ENCODE measurements around the gene STEAP2.
"Not testable (repeated sequence)": the region's sequence is repeated elsewhere in the genome, so short reads cannot be mapped to it uniquely, and the experiment has no call there.

Gene STEAP2

DNA sequence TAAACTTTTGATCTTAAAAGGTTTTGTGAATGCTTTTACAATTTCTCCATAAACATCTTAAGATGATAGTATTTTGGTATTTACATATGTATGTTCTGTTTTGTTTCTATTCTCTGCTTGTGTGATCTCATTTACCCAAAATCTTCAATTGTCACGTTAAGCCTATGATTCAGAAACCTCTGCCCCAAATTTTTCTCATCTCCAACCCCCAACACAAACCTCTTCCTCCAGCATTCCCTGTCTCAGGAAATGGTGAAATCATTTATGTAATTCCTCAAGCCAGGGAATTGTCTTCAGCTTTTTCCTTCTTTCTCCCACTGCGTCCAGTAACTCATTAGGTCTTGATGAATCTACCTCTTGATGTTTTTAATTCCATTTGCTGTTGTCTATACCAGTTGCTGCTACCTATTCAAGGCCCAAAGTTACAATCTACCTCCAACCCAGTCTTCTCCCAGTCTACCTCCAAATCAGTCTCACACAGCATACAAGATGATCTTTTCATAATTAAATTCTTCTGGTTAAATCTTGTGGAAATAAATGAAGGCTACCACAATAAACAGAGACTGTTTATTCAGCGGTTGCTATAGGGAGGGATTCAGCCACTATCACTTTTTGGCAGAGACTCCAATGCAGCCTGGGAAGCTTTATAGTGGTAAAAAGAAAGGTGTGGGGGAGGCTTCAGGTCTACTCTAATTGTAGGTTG is 39.2 kb downstream of the STEAP2 start:
- Histone ChIP-seq H3K9ac (ENCODE audit: low read length) (no peak overlapping the region), H3K36me3 (ENCODE audit: control insufficient read depth, insufficient read depth, low read length) (no peaks in the 10 kb centered on the region), H3K4me3 (ENCODE audit: low read depth, low read length) (no peak overlapping the region), H3K4me1 (ENCODE audit: control insufficient read depth, insufficient read depth, low read length) (peaks cover 10% of the 10 kb centered on the region; the same call in 1 of the 2 replicates), H3K27me3 (ENCODE audit: control insufficient read depth, insufficient read depth, low read length) (peaks cover 15% of the 10 kb centered on the region; the same call in 1 of the 2 replicates), H3K9me3 (ENCODE audit: control insufficient read depth, insufficient read depth, low read depth, low read length) (no peaks in the 10 kb centered on the region), H3K27ac (ENCODE audit: low read depth, low read length) (no peak overlapping the region)

- H3K4me1 ChIP-seq (ENCODE audit: control insufficient read depth, insufficient read depth, low read length), result peaks cover 6% of the 10 kb centered on the region; the same call in 1 of the 2 replicates
- no peaks in the 10 kb centered on the region for H3K36me3 ChIP-seq (ENCODE audit: control insufficient read depth, insufficient read depth, low read length)
- no peak overlapping the region for H3K9ac ChIP-seq (ENCODE audit: low read length)
- H3K27me3 ChIP-seq (ENCODE audit: control insufficient read depth, insufficient read depth, low read length), result peaks cover 10% of the 10 kb centered on the region; the same call in 1 of the 2 replicates
- H3K9me3 ChIP-seq (ENCODE audit: control insufficient read depth, insufficient read depth, low read depth, low read length), result no peaks in the 10 kb centered on the region
- no peak overlapping the region for H3K4me3 ChIP-seq (ENCODE audit: low read depth, low read length)
- H3K27ac ChIP-seq (ENCODE audit: low read depth, low read length), result no peak overlapping the region
Observed at GRCh38 chr7:90251304-90251635, 39.7 kb downstream of the STEAP2 start.

DNA sequence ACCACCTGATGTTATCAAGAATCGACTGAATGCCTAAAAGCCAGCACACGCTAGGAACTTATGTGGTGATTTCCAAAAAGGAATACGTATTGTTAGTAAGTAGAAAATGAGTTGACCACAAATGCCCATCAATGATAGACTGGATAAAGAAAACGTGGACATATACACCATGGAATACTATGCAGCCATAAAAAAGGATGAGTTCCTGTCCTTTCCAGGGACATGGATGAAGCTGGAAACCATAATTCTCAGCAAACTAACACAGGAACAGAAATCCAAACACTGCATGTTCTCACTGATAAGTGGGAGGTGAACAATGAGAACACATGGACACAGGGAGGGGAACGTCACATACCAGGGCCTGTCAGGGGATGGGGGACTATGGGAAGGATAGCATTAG is 44.5 kb downstream of the STEAP2 start:
- H3K9ac ChIP-seq (ENCODE audit: low read length); H3K27ac ChIP-seq (ENCODE audit: low read depth, low read length); H3K4me3 ChIP-seq (ENCODE audit: low read depth, low read length); H3K36me3 ChIP-seq (ENCODE audit: control insufficient read depth, insufficient read depth, low read length); H3K4me1 ChIP-seq (ENCODE audit: control insufficient read depth, insufficient read depth, low read length); H3K9me3 ChIP-seq (ENCODE audit: control insufficient read depth, insufficient read depth, low read depth, low read length); H3K27me3 ChIP-seq (ENCODE audit: control insufficient read depth, insufficient read depth, low read length): not testable (repeated sequence)

- H3K4me1 ChIP-seq (ENCODE audit: control insufficient read depth, insufficient read depth, low read length), result no peaks in the 10 kb centered on the region
- no peak overlapping the region for H3K4me3 ChIP-seq (ENCODE audit: low read depth, low read length)
- no peak overlapping the region for H3K27ac ChIP-seq (ENCODE audit: low read depth, low read length)
- H3K9ac ChIP-seq (ENCODE audit: low read length), result no peak overlapping the region
- H3K36me3 ChIP-seq (ENCODE audit: control insufficient read depth, insufficient read depth, low read length), result no peaks in the 10 kb centered on the region
- H3K27me3 ChIP-seq (ENCODE audit: control insufficient read depth, insufficient read depth, low read length), result no peaks in the 10 kb centered on the region
- H3K9me3 ChIP-seq (ENCODE audit: control insufficient read depth, insufficient read depth, low read depth, low read length), result no peaks in the 10 kb centered on the region
Observed at GRCh38 chr7:90256778-90257177, 45.2 kb downstream of the STEAP2 start.

- no peak overlapping the region for H3K4me3 ChIP-seq (ENCODE audit: low read depth, low read length)
Observed at GRCh38 chr7:90261441-90261840, 49.9 kb downstream of the STEAP2 start.

DNA sequence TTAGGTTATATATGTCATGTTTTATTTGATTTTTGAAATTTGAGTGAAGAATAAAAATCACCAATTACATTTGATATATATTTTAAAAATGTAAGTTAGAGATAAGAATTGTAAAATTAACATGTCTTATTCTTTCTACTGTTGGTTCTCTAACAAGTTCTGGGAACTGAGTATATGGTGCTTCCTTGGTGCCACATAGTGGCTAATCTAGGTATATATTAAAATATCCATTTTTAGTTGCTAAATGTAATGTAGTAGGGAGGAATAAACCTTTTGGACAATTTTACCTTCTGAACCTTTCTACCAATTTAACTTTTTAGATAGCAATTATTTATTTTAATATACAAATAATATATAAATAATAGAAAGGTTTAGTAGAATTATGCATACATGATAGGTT is 50.9 kb downstream of the STEAP2 start:
- Histone ChIP-seq H3K36me3 (ENCODE audit: control insufficient read depth, insufficient read depth, low read length) (no peaks in the 10 kb centered on the region), H3K27me3 (ENCODE audit: control insufficient read depth, insufficient read depth, low read length) (no peaks in the 10 kb centered on the region), H3K9me3 (ENCODE audit: control insufficient read depth, insufficient read depth, low read depth, low read length) (no peaks in the 10 kb centered on the region), H3K27ac (ENCODE audit: low read depth, low read length) (no peak overlapping the region), H3K4me3 (ENCODE audit: low read depth, low read length) (no peak overlapping the region), H3K4me1 (ENCODE audit: control insufficient read depth, insufficient read depth, low read length) (no peaks in the 10 kb centered on the region), H3K9ac (ENCODE audit: low read length) (no peak overlapping the region)

More at GRCh38 chr7:90261441-90261840, 49.9 kb downstream of the STEAP2 start:
- no peak overlapping the region for H3K9ac ChIP-seq (ENCODE audit: low read length)
- H3K27me3 ChIP-seq (ENCODE audit: control insufficient read depth, insufficient read depth, low read length), result no peaks in the 10 kb centered on the region
- no peaks in the 10 kb centered on the region for H3K4me1 ChIP-seq (ENCODE audit: control insufficient read depth, insufficient read depth, low read length)
- no peaks in the 10 kb centered on the region for H3K9me3 ChIP-seq (ENCODE audit: control insufficient read depth, insufficient read depth, low read depth, low read length)
- no peaks in the 10 kb centered on the region for H3K36me3 ChIP-seq (ENCODE audit: control insufficient read depth, insufficient read depth, low read length)
- no peak overlapping the region for H3K27ac ChIP-seq (ENCODE audit: low read depth, low read length)

GRCh38 chr7:90266808-90267207 is 55.3 kb downstream of the STEAP2 start:
- Histone ChIP-seq H3K9ac (ENCODE audit: low read length) (no peak overlapping the region), H3K4me1 (ENCODE audit: control insufficient read depth, insufficient read depth, low read length) (no peaks in the 10 kb centered on the region), H3K36me3 (ENCODE audit: control insufficient read depth, insufficient read depth, low read length) (no peaks in the 10 kb centered on the region), H3K4me3 (ENCODE audit: low read depth, low read length) (no peak overlapping the region), H3K9me3 (ENCODE audit: control insufficient read depth, insufficient read depth, low read depth, low read length) (no peaks in the 10 kb centered on the region), H3K27ac (ENCODE audit: low read depth, low read length) (no peak overlapping the region), H3K27me3 (ENCODE audit: control insufficient read depth, insufficient read depth, low read length) (no peaks in the 10 kb centered on the region)

DNA sequence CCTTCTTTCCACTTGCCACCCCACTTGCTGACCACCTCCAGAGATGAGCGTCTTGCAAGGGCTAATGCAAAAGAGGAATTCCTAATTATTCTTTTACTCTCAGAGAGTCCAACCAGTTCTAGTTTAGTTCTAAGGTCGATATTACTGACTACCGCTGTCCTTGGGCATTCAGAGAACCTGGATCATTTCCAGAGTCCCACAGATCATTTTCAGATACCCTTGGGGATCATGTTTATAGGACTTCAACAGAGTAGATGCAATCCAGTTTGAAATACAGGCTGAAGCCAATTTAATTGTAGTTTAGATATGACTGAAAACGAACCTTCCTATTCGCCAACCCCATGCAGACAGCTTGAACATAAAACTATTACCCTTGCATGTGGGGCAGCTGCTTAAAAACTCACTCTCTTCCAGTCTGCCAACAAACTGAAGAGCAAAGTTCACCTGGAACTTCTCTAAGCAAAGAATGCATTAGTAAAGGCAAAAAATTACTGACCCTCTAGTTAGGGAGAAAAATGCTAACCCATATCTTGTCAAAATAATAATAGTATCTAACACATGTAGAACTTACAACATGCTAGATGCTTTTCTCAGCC is 55.8 kb downstream of the STEAP2 start:
- Histone ChIP-seq H3K4me1 (ENCODE audit: control insufficient read depth, insufficient read depth, low read length) (no peaks in the 10 kb centered on the region), H3K27ac (ENCODE audit: low read depth, low read length) (no peak overlapping the region), H3K9ac (ENCODE audit: low read length) (no peak overlapping the region)

DNA sequence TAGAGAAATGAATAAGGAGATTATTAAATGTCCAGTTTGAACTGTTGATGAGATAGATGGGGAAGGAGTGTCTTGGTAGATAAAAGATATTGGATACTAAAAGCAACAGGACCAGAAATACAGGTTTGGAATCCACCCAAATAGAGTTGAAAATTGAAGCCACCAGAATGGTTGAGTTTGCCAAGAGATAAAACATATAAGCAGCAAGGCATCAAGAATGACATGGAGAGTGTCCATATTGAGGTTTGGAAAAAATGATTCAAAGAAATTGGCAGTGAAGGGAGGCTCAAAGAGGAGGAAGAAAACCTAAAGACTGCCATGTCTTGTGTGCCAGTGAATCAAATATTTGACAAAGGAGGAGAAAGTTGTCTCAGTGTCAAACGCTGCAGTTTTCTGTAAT is 57.6 kb downstream of the STEAP2 start:
- H3K9ac ChIP-seq (ENCODE audit: low read length), result no peak overlapping the region
- H3K4me3 ChIP-seq (ENCODE audit: low read depth, low read length), result no peak overlapping the region
- no peaks in the 10 kb centered on the region for H3K9me3 ChIP-seq (ENCODE audit: control insufficient read depth, insufficient read depth, low read depth, low read length)
- H3K4me1 ChIP-seq (ENCODE audit: control insufficient read depth, insufficient read depth, low read length), result no peaks in the 10 kb centered on the region
- H3K27ac ChIP-seq (ENCODE audit: low read depth, low read length), result no peak overlapping the region
- H3K27me3 ChIP-seq (ENCODE audit: control insufficient read depth, insufficient read depth, low read length), result no peaks in the 10 kb centered on the region
- no peaks in the 10 kb centered on the region for H3K36me3 ChIP-seq (ENCODE audit: control insufficient read depth, insufficient read depth, low read length)

More for the DNA sequence above, 55.8 kb downstream of the STEAP2 start:
- H3K9me3 ChIP-seq (ENCODE audit: control insufficient read depth, insufficient read depth, low read depth, low read length), result no peaks in the 10 kb centered on the region
- no peak overlapping the region for H3K4me3 ChIP-seq (ENCODE audit: low read depth, low read length)
- H3K27me3 ChIP-seq (ENCODE audit: control insufficient read depth, insufficient read depth, low read length), result no peaks in the 10 kb centered on the region
- H3K36me3 ChIP-seq (ENCODE audit: control insufficient read depth, insufficient read depth, low read length), result no peaks in the 10 kb centered on the region

DNA sequence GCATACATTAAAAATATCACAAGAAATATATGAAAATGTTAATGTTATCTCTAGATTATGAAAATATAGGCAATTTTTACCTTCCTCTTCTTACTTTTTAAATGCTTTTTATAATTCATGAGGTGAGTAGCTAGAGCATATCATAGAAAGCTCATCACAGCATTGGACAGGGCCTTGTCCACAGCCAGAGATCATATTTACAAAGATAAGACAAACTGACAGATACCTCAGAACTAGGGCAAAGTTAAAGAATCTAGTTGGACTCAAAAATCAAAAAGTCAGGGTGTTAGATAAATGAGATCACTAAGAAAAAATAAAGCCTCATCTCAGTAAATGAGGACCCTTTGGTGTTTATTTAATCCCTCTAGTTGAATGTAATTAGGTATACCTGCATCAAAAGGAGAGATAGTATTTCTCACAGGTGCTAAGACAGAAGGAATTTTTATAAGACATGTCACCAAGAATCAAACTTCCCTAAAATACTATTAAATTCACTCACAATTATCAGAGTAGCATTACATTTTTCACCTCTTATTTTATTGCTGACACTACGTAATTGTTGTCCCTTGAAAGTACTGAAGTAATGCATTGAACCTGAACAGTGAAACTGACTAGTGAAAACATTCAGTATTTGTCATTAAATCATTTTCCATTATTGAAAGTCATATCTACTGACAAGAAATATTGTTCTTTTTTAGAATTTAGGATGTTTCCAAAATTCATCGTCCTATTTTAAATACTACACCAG is 59.1 kb downstream of the STEAP2 start:
- H3K9ac ChIP-seq (ENCODE audit: low read length), result no peak overlapping the region
- H3K27me3 ChIP-seq (ENCODE audit: control insufficient read depth, insufficient read depth, low read length), result no peaks in the 10 kb centered on the region
- no peaks in the 10 kb centered on the region for H3K36me3 ChIP-seq (ENCODE audit: control insufficient read depth, insufficient read depth, low read length)
- H3K4me1 ChIP-seq (ENCODE audit: control insufficient read depth, insufficient read depth, low read length), result no peaks in the 10 kb centered on the region
- no peak overlapping the region for H3K27ac ChIP-seq (ENCODE audit: low read depth, low read length)
- H3K4me3 ChIP-seq (ENCODE audit: low read depth, low read length), result no peak overlapping the region
- no peaks in the 10 kb centered on the region for H3K9me3 ChIP-seq (ENCODE audit: control insufficient read depth, insufficient read depth, low read depth, low read length)

DNA sequence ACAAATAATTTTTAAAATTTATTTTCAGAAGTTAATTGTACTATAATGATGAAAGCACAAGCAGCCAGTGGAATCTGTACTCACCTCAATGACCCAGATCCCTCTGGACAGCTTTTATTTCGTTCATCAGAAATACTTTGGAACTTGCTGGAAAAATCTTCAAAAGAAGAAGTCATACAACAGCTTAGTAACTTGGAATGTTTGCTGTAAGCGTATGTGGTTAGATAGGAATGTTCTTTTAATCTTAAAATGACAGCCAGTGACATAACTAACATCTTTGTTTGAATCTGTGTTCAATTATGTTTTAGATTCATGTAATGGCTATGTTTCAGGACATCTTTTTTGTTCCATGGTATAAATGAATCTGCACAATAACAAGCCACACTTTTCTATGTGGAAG is 60.2 kb downstream of the STEAP2 start:
- no peaks in the 10 kb centered on the region for H3K4me1 ChIP-seq (ENCODE audit: control insufficient read depth, insufficient read depth, low read length)
- H3K9ac ChIP-seq (ENCODE audit: low read length), result no peak overlapping the region
- H3K9me3 ChIP-seq (ENCODE audit: control insufficient read depth, insufficient read depth, low read depth, low read length), result no peaks in the 10 kb centered on the region
- no peaks in the 10 kb centered on the region for H3K36me3 ChIP-seq (ENCODE audit: control insufficient read depth, insufficient read depth, low read length)
- H3K27ac ChIP-seq (ENCODE audit: low read depth, low read length), result no peak overlapping the region
- no peak overlapping the region for H3K4me3 ChIP-seq (ENCODE audit: low read depth, low read length)
- no peaks in the 10 kb centered on the region for H3K27me3 ChIP-seq (ENCODE audit: control insufficient read depth, insufficient read depth, low read length)

Data from HUES6 (cell line).